ENCODE measurements around the gene SYNE3.

Gene SYNE3

GRCh38 chr14:95488376-95489213 lies 27.9 kb downstream of the SYNE3 start:
- no peak for ATAC-seq

DNA sequence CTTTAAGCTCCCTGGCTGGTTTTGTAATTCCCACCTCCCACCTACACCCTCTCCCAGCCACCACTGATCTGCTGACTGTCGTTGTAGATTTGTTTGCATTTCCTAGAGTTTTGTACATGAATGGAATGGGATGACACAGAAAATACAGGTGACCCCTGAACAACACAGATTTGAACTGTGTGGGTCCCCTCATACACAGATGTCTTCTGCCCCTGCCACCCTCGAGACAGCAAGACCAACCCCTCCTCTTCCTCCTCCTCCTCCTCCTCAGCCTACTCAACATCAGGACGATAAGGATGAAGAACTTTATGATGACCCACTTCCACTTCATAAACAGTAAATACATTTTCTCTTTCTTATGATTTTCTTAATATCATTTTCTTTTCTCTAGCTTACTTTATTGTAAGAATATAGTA lies 28.8 kb downstream of the SYNE3 start:
- ATAC-seq = no peak

GRCh38 chr14:95486875-95487668 lies 29.4 kb downstream of the SYNE3 start:
- ATAC-seq = no peak

DNA sequence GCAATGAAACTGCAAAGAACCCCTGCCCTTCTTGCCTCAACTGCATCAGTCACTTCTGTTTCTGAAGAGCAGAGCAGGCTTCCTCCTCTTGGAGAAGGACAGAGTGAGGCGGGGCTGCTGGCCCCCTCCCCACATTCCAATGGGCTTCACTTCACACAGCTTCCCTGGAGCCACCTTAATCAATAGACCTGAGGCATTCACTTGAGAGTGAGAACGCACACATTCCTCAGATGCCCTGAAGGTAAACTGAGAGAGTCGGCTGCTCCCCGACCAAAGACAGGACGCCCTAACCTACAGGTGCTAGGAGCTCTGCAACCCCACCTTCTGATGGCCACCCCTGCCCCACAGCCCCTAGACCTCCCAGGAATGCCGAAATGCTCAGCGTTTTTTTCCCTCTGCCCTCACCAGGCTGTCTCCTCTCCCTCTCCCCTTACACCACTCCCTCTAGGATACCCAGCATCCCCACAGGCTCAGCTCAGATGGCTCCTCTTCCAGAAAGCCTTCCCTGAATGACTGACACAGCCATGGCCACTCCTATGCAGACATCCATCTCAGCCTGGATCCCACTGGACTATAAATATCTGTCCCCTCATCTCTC lies 31.1 kb downstream of the SYNE3 start:
- no peak for ATAC-seq

DNA sequence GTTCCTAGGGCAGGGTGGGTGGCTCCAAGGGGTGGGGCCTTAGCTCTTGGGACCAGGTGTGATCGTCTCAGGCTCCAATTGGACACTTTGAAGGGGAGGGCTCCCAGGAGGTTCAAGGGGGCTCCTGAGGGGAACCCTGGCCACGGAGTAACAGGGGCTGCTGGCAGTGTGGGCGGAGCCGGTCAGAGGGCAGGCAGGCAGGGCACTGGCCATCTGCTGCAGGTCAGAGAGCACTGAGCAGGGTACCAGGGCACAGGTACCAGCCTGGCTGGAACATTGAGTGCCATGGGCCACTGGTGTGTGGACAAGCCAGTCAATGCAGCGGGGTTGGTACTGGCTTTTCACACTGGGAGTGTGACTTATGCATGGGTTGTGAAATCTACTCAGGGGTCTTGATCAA lies 32.2 kb downstream of the SYNE3 start:
- ATAC-seq = no peak

- ATAC-seq = no peak
These were observed 32.9 kb downstream of the SYNE3 start for GRCh38 chr14:95483309-95484165.

DNA sequence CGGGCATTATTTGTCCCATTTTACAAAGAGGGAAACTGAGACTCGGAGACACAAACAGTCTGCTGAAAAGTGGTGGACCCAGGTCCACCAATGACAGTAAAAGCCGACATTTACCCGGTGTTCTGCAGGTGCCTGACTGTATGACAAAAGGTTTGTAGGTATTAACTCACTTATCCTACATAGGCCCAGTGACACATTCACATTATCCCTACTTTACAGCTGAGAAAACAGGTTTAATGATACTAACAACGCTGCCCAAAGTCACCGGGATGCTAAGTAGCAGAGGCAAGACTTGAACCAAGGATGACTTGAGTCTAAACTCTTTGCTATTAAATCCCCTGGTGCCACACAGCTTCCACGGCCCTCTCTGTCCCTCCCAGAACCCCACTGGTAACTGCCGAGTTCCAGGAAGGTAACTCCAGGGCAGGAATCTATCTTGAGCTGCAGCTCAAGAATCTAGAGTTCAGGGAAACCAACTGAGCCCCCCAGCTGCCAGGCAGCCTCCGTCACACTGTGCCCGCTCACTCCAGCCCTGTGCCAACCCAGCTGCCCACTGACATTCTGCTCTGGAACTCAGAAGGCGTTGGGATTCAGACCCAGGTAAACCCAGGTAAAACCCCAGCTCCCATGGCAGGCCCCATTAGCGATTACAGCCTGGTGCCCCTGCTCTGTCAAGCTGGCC lies 33.7 kb downstream of the SYNE3 start:
- no peak for ATAC-seq

DNA sequence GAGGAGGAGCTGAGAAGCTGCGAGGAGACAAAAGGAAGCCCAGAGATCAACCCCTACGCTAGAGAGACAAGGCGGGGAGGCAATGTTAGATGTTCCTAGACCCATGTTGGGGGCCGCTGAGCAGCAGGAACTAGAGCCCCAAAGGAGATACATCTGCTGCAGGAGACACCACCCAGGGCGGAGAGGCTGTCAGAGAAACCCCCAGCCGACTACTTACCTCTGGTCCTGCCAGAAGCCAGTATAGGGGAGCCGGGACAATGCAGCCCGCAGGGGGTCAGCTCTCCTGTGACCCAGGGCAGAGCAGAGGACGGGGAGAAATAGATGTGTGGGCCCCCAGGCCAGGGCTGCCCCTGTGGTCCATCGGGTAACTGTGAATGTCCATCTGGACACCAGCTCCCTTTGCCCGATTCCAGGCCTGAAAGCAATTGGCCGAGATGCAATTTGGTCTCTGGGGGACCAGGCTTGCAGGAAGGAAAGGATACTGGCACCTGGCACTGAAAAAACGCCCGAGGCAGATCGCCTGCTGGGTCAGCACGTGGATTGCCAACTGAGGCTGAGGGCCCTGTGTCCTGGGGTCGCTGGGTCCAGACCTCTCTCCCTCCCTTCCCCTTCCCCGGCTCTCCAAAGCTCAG lies 34.9 kb downstream of the SYNE3 start:
- no peak for ATAC-seq

- ATAC-seq = no peak
These were observed 35.6 kb downstream of the SYNE3 start for GRCh38 chr14:95480887-95481226.

DNA sequence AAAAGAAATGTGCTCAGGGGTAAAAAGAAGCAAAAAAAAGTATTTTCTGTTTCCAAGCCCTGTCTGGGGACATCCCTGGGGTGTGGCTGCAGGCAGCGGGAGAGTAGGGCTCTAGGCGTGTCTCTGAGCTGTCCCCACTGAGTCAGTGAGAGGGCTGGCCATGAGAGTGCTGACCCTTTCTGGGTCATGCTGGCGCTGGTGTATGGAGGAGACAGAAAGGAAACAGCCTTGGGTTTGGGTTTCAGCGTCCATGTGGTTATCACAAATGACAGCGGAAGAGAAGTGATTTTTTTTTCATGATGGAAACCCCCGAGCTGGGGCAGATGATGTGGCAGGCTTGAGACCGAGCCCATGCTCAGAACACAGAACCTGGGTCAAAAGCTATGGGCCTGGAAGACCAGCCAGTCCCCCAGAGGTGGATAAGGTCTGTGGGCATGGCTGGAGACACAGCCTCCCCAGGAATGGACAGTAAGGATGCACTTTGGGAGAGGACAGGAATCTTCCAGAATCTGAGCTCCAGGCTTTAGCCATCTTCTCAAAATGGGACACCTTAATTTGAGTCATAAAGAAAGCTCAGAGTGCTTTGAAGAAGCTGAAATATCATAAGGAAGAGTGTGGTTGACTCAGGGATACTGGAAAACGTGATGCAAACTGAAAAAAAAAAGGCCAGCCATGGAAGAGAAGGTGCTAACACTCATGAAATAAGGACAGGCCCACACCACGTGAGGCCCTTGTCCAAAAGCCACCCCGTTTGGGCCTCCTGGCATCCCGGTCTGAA lies 36.2 kb downstream of the SYNE3 start:
- peak; percentile 79 to 84 for ATAC-seq

DNA sequence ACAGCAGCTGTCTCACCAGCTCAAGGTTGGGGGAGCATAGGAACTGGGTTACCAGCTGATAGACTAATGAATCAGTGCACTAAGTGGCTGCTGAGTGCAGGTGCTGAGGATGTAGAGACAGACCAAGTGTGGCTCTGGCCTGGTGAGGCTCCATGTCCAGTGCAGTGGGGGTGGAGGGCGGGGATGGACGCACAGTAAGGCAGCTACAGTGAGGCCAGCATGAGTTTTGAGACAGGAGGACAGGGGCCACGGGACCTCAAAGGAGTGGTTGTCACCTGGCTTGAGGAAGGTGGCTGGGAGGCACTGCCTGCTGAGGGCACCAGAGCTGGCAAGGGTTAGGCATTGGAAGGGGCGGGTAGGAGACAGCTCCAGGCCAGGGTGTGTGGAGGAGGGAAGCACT lies 37.0 kb downstream of the SYNE3 start:
- ATAC-seq = no peak

DNA sequence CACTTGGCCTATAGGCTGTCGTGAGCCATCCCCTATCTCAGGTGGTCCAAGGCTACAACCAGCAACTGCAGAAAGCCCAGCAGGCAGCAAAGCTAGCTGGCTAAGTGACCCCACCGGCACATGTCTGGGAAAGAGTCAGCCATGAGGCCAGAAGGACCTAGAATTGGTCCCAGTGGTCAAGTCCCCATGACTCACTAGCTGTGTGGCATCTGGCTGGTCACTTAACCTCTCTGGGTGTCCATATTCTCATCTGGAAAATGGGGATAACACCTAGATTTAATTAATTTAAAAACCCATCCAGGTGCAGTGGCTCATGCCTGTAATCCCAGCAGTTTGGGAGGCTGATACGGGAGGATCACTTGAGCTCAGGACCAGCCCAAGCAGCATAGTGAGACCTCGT lies 37.6 kb downstream of the SYNE3 start:
- no peak for ATAC-seq

DNA sequence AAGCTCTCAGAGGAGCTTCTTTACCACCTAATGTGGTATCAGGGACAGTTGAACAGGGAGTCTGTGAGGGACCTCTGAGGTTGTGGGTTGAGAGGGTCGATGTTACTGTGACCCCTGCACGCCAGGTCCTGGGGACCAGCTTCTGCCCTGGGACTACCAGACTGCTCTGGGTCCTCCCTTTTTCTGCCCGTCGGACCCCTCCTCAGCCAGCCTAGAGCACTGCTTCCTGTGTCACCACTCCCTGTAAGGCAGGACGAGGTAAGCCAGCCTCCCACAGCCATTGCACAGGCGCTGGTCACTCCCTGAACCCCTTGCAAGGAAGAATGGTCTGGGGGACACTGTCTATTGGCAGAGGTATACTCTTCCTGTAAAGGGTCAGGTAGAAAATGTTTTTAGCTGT lies 38.1 kb downstream of the SYNE3 start:
- ATAC-seq = no peak

GRCh38 chr14:95477411-95478269 lies 38.8 kb downstream of the SYNE3 start:
- ATAC-seq = no peak

GRCh38 chr14:95476747-95477146 lies 39.7 kb downstream of the SYNE3 start:
- ATAC-seq = no peak

DNA sequence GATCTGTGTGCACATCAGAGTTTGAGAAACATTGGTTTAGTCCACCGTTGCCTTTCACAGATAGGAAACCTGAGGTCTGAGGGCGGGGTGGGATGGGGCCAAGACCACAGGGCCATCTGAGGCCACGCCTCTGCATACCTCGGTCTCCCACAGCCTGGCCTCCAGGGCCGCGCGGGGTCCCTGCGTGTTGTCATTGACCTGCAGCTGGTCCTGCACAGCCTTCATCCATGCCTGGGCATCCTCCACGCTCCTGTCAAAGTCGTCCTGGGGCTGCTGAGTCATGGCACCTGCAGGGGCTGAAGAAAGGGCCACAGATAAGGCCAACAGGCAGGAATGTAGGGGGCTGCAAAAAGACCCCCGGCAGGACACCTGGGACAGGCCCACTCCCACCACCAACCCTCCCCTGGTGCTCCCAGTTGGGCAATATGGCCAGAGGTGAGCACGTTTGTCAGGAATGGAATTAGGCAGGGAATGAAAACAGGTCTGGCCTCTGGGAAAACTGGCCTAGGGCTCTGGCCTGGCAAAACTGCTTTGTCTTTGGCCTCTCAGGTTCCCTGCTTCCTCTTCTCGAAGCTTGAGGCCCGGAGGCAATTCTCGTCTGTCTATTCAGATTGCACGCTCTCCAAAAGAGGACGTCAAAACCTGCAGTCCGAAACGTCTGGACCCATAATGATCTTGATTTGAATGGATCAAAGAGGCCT lies 40.8 kb downstream of the SYNE3 start:
- ATAC-seq = no peak

GRCh38 chr14:95474941-95475340 lies 41.5 kb downstream of the SYNE3 start:
- ATAC-seq = no peak

DNA sequence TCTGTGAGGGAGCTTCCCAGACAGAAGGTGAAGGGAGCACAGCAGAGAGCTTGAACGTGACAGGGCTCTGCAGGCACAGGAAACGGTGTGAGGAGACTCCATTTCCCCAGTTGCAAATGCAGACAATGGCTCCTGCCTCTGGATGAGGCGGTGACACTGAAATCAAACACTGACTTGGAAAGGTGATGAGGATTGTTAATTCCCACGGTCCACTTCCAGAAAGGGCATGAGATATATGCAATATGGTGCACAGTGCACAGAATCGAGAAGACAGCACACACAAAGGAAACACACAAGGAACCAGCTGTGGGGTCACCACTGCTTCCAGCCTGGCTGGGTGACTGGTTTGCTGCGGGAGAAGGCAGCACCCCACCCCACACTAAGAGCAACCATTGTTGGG lies 42.0 kb downstream of the SYNE3 start:
- ATAC-seq = no peak

DNA sequence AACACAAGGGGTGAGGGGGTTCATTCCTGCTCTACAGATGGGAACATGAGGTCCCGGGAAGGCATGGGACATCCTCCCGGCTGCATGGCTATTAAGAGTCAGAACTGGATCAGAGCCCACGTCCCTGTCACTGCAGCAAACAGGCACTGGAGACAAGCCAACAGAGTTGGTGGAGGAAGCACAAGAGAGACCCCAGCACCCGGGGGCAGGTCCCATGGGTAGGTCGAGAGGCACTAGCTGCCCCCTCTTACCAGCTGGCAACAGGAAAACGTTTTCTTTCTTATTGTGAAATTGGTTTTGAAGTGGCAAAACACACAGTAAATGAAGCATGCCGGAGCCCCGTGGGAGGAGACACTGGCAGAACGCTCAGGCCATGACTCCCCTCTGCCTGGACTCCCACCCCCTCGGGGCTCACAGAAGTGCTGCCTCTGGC lies 43.6 kb downstream of the SYNE3 start:
- no peak for ATAC-seq

Measured in activated CD4-positive, CD25-positive, alpha-beta regulatory T cell treated with anti-CD3 and anti-CD28 coated beads, Interleukin-2, amount 50 U/mL, for 24 hours (primary cell).